ENCODE results near the gene ACO2. TPM values are rescaled to one million over a fixed set of nuclear protein-coding genes. Genes with fewer than 3 reads are reported as not detected.
A peak's percentile ranks its signal among the peaks of the same experiment; 100 is the strongest.

ACO2 gene
- total and polyA plus RNA-seq, 11 donors: 375 to 1,146 (median 739) TPM

DNA sequence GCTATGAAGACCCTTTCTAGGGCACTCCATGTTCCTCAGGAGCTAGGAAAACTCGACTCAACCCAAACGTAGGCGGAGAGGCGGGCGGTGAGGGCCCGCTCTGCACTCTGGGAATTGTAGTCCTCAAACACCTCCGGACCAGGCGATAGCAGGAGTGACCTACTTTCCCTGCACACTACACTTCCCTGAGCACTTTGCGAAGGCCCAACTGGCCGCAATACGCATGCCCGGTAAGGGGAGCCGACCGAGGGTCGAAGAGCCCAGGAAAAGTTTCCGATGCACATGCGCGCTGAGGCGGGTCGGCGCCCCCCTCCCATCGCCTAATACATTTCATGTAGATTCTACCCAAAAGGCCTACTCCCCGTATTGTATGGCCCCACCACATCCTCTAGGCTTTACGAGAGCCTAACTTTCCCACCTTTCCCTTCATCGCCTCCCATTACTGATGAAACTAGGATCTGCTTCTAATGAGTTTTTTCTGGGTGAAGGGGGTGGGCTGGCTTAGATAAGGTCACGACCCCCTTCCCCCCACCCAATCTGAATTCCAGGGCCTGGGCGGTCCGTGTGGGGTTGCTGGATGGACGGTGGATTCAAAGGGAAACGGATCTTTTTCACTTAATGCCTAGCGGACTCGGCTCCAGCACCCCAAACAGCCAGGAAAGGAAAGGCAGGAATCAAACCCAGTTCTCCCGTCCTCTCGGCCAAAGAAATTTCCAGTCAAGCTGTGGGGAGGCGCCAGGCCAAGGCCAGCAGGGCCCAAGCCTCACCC, 24.4 kb upstream of the ACO2 start:
- DNase-seq: peak; percentile 92 to 95 (median 93)
- peak overlapping the region; percentile 94 to 100 (median 99) for H3K27ac ChIP-seq
- no peaks in the 10 kb centered on the region for H3K27me3 ChIP-seq
- intact Hi-C loops (cut with DNase I): no loop called here
- peaks cover 9 to 56% (median 46%) of the 10 kb centered on the region in 12 donors for H3K4me1 ChIP-seq
- peaks cover 0 to 42% (median 26%) of the 10 kb centered on the region in 9 donors for H3K36me3 ChIP-seq
- peak overlapping the region; percentile 76 to 98 (median 94) for H3K4me3 ChIP-seq
- peak in 1 of 2 donors; percentile 53 for TF ChIP-seq POLR2A (IDR thresholded peaks at IDR 0.05)
- TF ChIP-seq CTCF (IDR thresholded peaks at IDR 0.05): no peak
- peak; percentile 53 to 68 (median 64) for ATAC-seq
- 0 to 1% (median 0%) methylated on average over 26 to 35 of the region's 35 CpGs for WGBS, 4 donors
- no peaks in the 10 kb centered on the region for H3K9me3 ChIP-seq

GRCh38 chr22:41445129-41446056, 23.5 kb upstream of the ACO2 start:
- H3K36me3 ChIP-seq: peaks cover 0 to 36% (median 26%) of the 10 kb centered on the region in 9 donors
- peak overlapping the region; percentile 76 to 98 (median 94) for H3K4me3 ChIP-seq
- TF ChIP-seq POLR2A (IDR thresholded peaks at IDR 0.05): no peak
- no peak for TF ChIP-seq CTCF (IDR thresholded peaks at IDR 0.05)
- no peaks in the 10 kb centered on the region for H3K27me3 ChIP-seq
- peak overlapping the region; percentile 94 to 100 (median 99) for H3K27ac ChIP-seq
- ATAC-seq: no peak
- peaks cover 9 to 47% (median 40%) of the 10 kb centered on the region in 12 donors for H3K4me1 ChIP-seq
- whole genome bisulfite sequencing, 4 donors: 0 to 2% (median 1%) methylated on average over 22 of the region's 22 CpGs
- peak in 3 of 5 donors; percentile 49 to 67 (median 51) for DNase-seq
- H3K9me3 ChIP-seq: no peaks in the 10 kb centered on the region
- intact Hi-C loops (cut with DNase I): loop anchor here in 5 of 10 donors (2.0 kb wide), 2 partner anchors 23 to 35 kb away; partner anchors contain the start of genes ACO2 (in 1 of the 5) and PHF5A (in 1 of the 5)

GRCh38 chr22:41446057-41446501, 22.8 kb upstream of the ACO2 start:
- Histone ChIP-seq H3K27ac (peak overlapping the region; percentile 94 to 100 (median 99)), H3K4me3 (peak overlapping the region; percentile 76 to 98 (median 94)), H3K36me3 (peaks cover 0 to 29% (median 21%) of the 10 kb centered on the region in 9 donors), H3K27me3 (no peaks in the 10 kb centered on the region), H3K9me3 (no peaks in the 10 kb centered on the region), H3K4me1 (peaks cover 7 to 40% (median 35%) of the 10 kb centered on the region in 12 donors)
- ATAC-seq: no peak
- TF ChIP-seq POLR2A (IDR thresholded peaks at IDR 0.05) (no peak), CTCF (IDR thresholded peaks at IDR 0.05) (no peak)
- DNase-seq: peak in 3 of 5 donors; percentile 42 to 49 (median 49)
- WGBS, 4 donors: 0 to 2% (median 1%) methylated on average over 13 to 34 of the region's 34 CpGs
- intact Hi-C loops (cut with DNase I): loop anchor here in 5 of 10 donors (2.0 kb wide), 2 partner anchors 23 to 35 kb away; partner anchors contain the start of genes ACO2 (in 1 of the 5) and PHF5A (in 1 of the 5)
